ENCODE data around the gene SEMA3A. TPM values are rescaled to one million over a fixed set of nuclear protein-coding genes. Genes with fewer than 3 reads are reported as not detected.
A peak's percentile ranks its signal among the peaks of the same experiment; 100 is the strongest.

The SEMA3A gene
- total RNA-seq, 1 experiment from 2014 or later, result 32.2 TPM

DNA sequence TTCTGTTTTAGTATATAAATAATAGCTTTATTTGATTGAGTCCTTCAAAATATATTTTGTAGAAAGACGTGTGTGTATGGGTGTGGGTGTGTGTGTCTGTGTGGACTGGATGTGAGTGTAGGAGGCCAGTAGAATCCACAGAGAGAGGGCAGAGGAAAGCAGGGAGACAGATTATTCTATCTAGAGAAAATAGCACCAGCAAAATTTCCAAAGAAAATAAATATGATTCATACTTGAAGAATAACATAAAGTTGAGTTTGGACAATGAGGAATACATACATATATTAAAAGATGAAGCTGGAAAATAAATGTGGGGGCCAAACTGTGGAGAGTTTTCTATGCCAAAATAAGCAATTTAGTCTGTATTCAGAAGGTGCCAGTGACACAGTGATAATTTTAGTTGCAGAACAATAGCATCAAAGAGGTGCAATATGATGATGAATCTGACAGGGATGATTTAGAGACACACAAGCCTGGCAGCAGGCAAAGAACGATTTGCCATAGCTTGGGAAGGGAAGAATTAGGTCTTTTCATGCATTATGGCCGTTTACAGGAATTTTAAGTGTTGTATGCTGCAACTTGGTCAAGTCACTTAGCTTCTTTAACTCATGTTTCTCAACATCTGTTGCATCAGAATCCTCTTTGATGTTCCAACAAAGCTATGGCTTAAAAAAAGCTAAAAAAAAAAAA lies 121.3 kb downstream of the SEMA3A start:
- no peaks in the 10 kb centered on the region for H3K27me3 Mint-ChIP-seq (ENCODE audit: low read depth)
- ATAC-seq, result no peak
- peaks cover 7% of the 10 kb centered on the region; the same call in 1 of the 2 replicates for H3K9me3 Mint-ChIP-seq
- CTCF ChIA-PET, result no interaction called here
- no peak overlapping the region for H3K4me3 Mint-ChIP-seq
- no peak for DNase-seq (ENCODE audit: low spot score)
- no peak overlapping the region for H3K27ac Mint-ChIP-seq
- peaks cover 6% of the 10 kb centered on the region for H3K36me3 Mint-ChIP-seq
- POLR2A ChIA-PET, result no interaction called here
- H3K4me1 Mint-ChIP-seq, result peaks cover 16% of the 10 kb centered on the region
- TF ChIP-seq GABPB1 (CRISPR knock-in tag; IDR thresholded peaks at IDR 0.05) (peak; percentile 55; the same call in 1 of the 2 replicates), USF1 (CRISPR knock-in tag; IDR thresholded peaks at IDR 0.05) (no peak)

- H3K4me1 Mint-ChIP-seq, result 0 out of 2 replicates have a peak, but pooled peaks cover 3% of the 10 kb centered on the region
- ChIA-PET CTCF (no interaction called here), POLR2A (no interaction called here)
- no peak overlapping the region for H3K4me3 Mint-ChIP-seq
- H3K27me3 Mint-ChIP-seq (ENCODE audit: low read depth), result no peaks in the 10 kb centered on the region
- H3K9me3 Mint-ChIP-seq, result peaks cover 7% of the 10 kb centered on the region; the same call in 1 of the 2 replicates
- H3K36me3 Mint-ChIP-seq, result peaks cover 12% of the 10 kb centered on the region
- ATAC-seq (no peak), DNase-seq (ENCODE audit: low spot score) (no peak)
- H3K27ac Mint-ChIP-seq, result no peak overlapping the region
- TF ChIP-seq, protein P1, sequence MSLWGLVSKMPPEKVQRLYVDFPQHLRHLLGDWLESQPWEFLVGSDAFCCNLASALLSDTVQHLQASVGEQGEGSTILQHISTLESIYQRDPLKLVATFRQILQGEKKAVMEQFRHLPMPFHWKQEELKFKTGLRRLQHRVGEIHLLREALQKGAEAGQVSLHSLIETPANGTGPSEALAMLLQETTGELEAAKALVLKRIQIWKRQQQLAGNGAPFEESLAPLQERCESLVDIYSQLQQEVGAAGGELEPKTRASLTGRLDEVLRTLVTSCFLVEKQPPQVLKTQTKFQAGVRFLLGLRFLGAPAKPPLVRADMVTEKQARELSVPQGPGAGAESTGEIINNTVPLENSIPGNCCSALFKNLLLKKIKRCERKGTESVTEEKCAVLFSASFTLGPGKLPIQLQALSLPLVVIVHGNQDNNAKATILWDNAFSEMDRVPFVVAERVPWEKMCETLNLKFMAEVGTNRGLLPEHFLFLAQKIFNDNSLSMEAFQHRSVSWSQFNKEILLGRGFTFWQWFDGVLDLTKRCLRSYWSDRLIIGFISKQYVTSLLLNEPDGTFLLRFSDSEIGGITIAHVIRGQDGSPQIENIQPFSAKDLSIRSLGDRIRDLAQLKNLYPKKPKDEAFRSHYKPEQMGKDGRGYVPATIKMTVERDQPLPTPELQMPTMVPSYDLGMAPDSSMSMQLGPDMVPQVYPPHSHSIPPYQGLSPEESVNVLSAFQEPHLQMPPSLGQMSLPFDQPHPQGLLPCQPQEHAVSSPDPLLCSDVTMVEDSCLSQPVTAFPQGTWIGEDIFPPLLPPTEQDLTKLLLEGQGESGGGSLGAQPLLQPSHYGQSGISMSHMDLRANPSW (CRISPR knock-in tag; conservative IDR thresholded peaks at IDR 0.05; ENCODE audit: low read depth), result no peak
- TF ChIP-seq CREM (CRISPR knock-in tag; IDR thresholded peaks at IDR 0.05) (no peak), CBFB (CRISPR knock-in tag; IDR thresholded peaks at IDR 0.05; ENCODE audit: low read depth) (no peak), ESRRA (CRISPR knock-in tag; IDR thresholded peaks at IDR 0.05; ENCODE audit: borderline replicate concordance) (no peak), ZNF532 (CRISPR knock-in tag; IDR thresholded peaks at IDR 0.05; ENCODE audit: borderline replicate concordance) (no peak), JUN (CRISPR knock-in tag; IDR thresholded peaks at IDR 0.05) (no peak), TEAD1 (CRISPR knock-in tag; IDR thresholded peaks at IDR 0.05) (no peak), USF2 (CRISPR knock-in tag; IDR thresholded peaks at IDR 0.05) (no peak), PRRX2 (CRISPR knock-in tag; IDR thresholded peaks at IDR 0.05) (no peak), USF1 (CRISPR knock-in tag; IDR thresholded peaks at IDR 0.05) (no peak), ATF1 (CRISPR knock-in tag; IDR thresholded peaks at IDR 0.05) (no peak), FOXK1 (CRISPR knock-in tag; IDR thresholded peaks at IDR 0.05) (no peak), ZBTB21 (CRISPR knock-in tag; IDR thresholded peaks at IDR 0.05; ENCODE audit: borderline replicate concordance) (no peak), MXD4 (CRISPR knock-in tag; IDR thresholded peaks at IDR 0.05; ENCODE audit: borderline replicate concordance) (no peak)
- TF ChIP-seq, protein P2, sequence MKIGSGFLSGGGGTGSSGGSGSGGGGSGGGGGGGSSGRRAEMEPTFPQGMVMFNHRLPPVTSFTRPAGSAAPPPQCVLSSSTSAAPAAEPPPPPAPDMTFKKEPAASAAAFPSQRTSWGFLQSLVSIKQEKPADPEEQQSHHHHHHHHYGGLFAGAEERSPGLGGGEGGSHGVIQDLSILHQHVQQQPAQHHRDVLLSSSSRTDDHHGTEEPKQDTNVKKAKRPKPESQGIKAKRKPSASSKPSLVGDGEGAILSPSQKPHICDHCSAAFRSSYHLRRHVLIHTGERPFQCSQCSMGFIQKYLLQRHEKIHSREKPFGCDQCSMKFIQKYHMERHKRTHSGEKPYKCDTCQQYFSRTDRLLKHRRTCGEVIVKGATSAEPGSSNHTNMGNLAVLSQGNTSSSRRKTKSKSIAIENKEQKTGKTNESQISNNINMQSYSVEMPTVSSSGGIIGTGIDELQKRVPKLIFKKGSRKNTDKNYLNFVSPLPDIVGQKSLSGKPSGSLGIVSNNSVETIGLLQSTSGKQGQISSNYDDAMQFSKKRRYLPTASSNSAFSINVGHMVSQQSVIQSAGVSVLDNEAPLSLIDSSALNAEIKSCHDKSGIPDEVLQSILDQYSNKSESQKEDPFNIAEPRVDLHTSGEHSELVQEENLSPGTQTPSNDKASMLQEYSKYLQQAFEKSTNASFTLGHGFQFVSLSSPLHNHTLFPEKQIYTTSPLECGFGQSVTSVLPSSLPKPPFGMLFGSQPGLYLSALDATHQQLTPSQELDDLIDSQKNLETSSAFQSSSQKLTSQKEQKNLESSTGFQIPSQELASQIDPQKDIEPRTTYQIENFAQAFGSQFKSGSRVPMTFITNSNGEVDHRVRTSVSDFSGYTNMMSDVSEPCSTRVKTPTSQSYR (CRISPR knock-in tag; IDR thresholded peaks at IDR 0.05), result no peak
- TF ChIP-seq, protein P3, sequence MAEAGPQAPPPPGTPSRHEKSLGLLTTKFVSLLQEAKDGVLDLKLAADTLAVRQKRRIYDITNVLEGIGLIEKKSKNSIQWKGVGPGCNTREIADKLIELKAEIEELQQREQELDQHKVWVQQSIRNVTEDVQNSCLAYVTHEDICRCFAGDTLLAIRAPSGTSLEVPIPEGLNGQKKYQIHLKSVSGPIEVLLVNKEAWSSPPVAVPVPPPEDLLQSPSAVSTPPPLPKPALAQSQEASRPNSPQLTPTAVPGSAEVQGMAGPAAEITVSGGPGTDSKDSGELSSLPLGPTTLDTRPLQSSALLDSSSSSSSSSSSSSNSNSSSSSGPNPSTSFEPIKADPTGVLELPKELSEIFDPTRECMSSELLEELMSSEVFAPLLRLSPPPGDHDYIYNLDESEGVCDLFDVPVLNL (CRISPR knock-in tag; IDR thresholded peaks at IDR 0.05; ENCODE audit: borderline replicate concordance, low read depth), result no peak
Measured at GRCh38 chr7:84070770-84071169, 123.8 kb downstream of the SEMA3A start.
